Measurements from ENCODE around the gene KMT2E. TPM values are rescaled to one million over a fixed set of nuclear protein-coding genes. Genes with fewer than 3 reads are reported as not detected.
"Not testable (repeated sequence)": the region's sequence is repeated elsewhere in the genome, so short reads cannot be mapped to it uniquely, and the experiment has no call there.

Gene KMT2E
- total RNA-seq, 1 donor from 2014 or later = 75.6 TPM

DNA sequence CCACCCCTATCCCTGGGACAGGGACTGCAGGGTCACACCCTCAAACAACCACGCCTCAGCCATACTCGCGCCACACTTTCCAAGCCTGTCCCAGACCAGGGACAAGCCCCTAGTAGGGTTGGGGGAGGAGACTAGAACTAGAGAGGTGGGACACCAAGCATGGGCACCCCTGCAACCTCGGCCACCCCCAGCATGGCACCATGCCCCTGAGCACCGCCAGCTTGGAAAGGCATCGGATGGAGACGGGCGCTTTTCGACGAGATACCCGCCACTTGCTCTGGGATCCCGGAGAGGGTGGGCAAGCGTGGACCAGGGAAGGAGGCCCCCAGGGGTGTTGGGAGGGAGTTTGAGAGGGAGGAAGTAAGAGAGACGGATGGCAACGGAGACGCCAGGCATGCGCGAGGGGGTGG lies 13.1 kb upstream of the KMT2E start:
- TF ChIP-seq, protein P1, sequence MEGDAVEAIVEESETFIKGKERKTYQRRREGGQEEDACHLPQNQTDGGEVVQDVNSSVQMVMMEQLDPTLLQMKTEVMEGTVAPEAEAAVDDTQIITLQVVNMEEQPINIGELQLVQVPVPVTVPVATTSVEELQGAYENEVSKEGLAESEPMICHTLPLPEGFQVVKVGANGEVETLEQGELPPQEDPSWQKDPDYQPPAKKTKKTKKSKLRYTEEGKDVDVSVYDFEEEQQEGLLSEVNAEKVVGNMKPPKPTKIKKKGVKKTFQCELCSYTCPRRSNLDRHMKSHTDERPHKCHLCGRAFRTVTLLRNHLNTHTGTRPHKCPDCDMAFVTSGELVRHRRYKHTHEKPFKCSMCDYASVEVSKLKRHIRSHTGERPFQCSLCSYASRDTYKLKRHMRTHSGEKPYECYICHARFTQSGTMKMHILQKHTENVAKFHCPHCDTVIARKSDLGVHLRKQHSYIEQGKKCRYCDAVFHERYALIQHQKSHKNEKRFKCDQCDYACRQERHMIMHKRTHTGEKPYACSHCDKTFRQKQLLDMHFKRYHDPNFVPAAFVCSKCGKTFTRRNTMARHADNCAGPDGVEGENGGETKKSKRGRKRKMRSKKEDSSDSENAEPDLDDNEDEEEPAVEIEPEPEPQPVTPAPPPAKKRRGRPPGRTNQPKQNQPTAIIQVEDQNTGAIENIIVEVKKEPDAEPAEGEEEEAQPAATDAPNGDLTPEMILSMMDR (IDR thresholded peaks at IDR 0.05) = no peak
- H3K9me3 Mint-ChIP-seq (ENCODE audit: unreplicated experiment) = no peaks in the 10 kb centered on the region
- H3K4me3 Mint-ChIP-seq (ENCODE audit: unreplicated experiment) = no peak overlapping the region
- peaks cover 79% of the 10 kb centered on the region for H3K4me1 Mint-ChIP-seq (ENCODE audit: unreplicated experiment)
- H3K27me3 Mint-ChIP-seq (ENCODE audit: unreplicated experiment) = no peaks in the 10 kb centered on the region
- no peak for DNase-seq (ENCODE audit: extremely low spot score, unreplicated experiment)
- peaks cover 5% of the 10 kb centered on the region for H3K36me3 Mint-ChIP-seq (ENCODE audit: unreplicated experiment)
- H3K27ac Mint-ChIP-seq (ENCODE audit: unreplicated experiment) = peak overlapping the region; percentile 38

DNA sequence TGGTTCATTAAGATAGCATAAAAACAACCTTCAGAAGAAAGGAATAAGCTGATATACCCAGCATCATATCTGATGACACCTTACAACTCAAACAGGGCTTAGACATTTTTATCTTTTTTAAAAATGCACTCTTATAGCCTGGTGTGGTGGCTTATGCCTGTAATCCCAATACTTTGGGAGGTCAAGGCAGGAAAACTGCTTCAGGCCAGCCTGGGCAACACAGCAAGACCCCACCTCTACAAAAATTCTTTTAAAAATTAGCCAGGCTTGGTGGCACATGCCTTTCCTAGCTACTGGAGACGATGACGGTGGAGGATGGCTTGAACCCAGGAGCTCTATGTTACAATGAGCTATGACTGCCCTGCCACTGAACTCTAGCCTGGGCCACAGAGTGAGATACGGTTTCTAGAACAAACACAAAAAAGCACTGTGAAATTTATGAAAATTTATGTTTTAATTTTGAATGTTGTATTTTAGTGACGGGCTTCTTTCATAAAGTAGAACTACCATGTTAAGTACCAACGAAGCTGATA lies 12.3 kb upstream of the KMT2E start:
- H3K36me3 Mint-ChIP-seq (ENCODE audit: unreplicated experiment) = peaks cover 5% of the 10 kb centered on the region
- H3K9me3 Mint-ChIP-seq (ENCODE audit: unreplicated experiment) = no peaks in the 10 kb centered on the region
- TF ChIP-seq, protein P1 (IDR thresholded peaks at IDR 0.05) = no peak
- no peak for DNase-seq (ENCODE audit: extremely low spot score, unreplicated experiment)
- peaks cover 79% of the 10 kb centered on the region for H3K4me1 Mint-ChIP-seq (ENCODE audit: unreplicated experiment)
- peak overlapping the region; percentile 2 for H3K27ac Mint-ChIP-seq (ENCODE audit: unreplicated experiment)
- no peak overlapping the region for H3K4me3 Mint-ChIP-seq (ENCODE audit: unreplicated experiment)
- H3K27me3 Mint-ChIP-seq (ENCODE audit: unreplicated experiment) = no peaks in the 10 kb centered on the region

DNA sequence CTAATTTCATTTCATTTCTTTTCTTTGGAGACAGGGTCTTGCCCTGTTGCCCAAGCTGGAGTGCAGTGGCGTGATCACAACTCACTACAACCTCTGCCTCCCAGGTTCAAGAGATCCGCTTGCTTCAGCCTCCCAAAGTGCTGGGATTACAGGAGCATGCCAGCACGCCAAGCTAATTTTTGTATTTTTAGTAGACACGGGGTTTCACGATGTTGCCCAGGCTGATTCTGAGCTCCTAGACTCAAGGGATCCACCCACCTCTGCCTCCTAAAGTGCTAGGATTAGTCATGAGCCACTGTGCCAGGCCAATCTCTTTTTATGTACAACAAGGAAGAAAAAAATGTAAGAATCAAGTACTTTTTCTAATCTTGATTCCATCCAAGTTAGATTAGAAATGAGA lies 10.7 kb upstream of the KMT2E start:
- Mint-ChIP-seq H3K27me3 (ENCODE audit: unreplicated experiment) (no peaks in the 10 kb centered on the region), H3K4me3 (ENCODE audit: unreplicated experiment) (peak overlapping the region; percentile 43), H3K4me1 (ENCODE audit: unreplicated experiment) (peaks cover 86% of the 10 kb centered on the region), H3K36me3 (ENCODE audit: unreplicated experiment) (peaks cover 5% of the 10 kb centered on the region), H3K27ac (ENCODE audit: unreplicated experiment) (peak overlapping the region; percentile 84), H3K9me3 (ENCODE audit: unreplicated experiment) (no peaks in the 10 kb centered on the region)
- TF ChIP-seq, protein P1 (IDR thresholded peaks at IDR 0.05) = no peak
- no peak for DNase-seq (ENCODE audit: extremely low spot score, unreplicated experiment)

DNA sequence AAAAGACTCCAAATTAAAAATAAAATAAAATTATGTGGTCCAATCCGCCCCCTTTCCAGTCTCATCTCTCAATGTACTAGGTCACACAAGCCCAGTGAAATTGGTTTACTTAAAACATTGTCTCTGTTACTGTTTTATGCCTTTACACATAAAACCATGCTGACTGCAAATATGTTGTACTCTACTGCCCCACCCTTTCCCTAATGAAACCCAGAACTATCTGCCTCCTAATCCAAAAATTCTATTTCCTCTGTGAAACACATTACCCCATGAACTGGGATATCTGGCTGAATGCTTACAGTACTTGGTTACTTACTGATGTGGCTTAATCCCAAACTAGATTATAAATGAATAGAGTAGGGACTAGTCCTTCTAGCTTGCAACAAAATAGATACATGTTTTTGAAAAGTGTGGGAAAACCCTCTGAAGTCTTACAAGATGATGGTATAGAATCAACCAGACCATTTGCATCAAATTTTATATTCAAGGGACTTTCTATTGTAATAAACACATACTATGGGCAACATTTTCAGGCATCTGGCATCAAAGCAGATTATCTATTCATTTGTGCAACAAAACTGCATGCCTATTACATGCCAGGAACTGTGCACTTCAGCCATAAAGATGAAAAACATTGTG lies 10.0 kb upstream of the KMT2E start:
- Mint-ChIP-seq H3K36me3 (ENCODE audit: unreplicated experiment) (peaks cover 3% of the 10 kb centered on the region), H3K27ac (ENCODE audit: unreplicated experiment) (peak overlapping the region; percentile 84), H3K27me3 (ENCODE audit: unreplicated experiment) (no peaks in the 10 kb centered on the region), H3K4me3 (ENCODE audit: unreplicated experiment) (no peak overlapping the region), H3K9me3 (ENCODE audit: unreplicated experiment) (no peaks in the 10 kb centered on the region), H3K4me1 (ENCODE audit: unreplicated experiment) (peaks cover 87% of the 10 kb centered on the region)
- DNase-seq (ENCODE audit: extremely low spot score, unreplicated experiment) = no peak
- TF ChIP-seq, protein P1 (IDR thresholded peaks at IDR 0.05) = no peak

DNA sequence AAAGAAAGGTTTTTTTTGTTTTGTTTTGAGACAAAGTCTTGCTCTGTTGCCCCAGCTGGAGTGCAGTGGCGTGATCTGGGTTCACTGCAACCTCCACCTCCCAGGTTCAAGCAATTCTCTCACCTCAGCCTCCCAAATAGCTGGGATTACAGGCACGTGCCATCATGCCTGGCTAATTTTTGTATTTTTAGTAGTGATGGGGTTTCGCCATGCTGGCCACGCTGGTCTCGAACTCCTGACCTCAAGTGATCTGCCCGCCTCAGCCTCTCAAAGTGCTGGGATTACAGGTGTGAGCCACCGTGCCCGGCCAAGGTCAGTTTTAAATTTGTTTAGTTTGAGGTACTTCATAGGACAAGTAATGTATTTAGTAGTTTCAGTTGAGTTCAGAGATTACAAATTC lies 9.0 kb upstream of the KMT2E start:
- not testable (repeated sequence) for H3K4me3 Mint-ChIP-seq (ENCODE audit: unreplicated experiment); H3K27me3 Mint-ChIP-seq (ENCODE audit: unreplicated experiment)
- peak overlapping the region; percentile 65 for H3K27ac Mint-ChIP-seq (ENCODE audit: unreplicated experiment)

DNA sequence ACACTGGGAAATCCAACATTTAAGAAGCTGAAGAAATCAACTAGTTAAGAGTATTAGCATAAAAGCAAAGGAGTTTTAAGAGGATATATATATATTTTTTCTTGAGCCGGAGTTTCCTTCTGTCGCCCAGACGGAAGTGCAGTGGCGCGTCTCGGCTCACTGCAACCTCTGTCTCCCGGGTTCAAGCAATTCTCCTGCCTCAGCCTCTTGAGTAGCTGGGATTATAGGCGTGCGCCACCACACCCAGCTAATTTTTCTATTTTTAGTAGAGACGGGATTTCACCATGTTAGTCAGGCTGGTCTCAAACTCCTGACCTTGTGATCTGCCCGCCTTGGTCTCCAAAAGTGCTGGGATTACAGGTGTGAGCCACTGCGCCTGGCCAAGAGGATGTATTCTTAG lies 8.5 kb upstream of the KMT2E start:
- not testable (repeated sequence) for H3K27me3 Mint-ChIP-seq (ENCODE audit: unreplicated experiment); H3K4me3 Mint-ChIP-seq (ENCODE audit: unreplicated experiment); H3K9me3 Mint-ChIP-seq (ENCODE audit: unreplicated experiment); H3K36me3 Mint-ChIP-seq (ENCODE audit: unreplicated experiment); DNase-seq (ENCODE audit: extremely low spot score, unreplicated experiment)
- Mint-ChIP-seq H3K4me1 (ENCODE audit: unreplicated experiment) (peaks cover 87% of the 10 kb centered on the region), H3K27ac (ENCODE audit: unreplicated experiment) (peak overlapping the region; percentile 65)

More for the DNA sequence above, 9.0 kb upstream of the KMT2E start:
- H3K4me1 Mint-ChIP-seq (ENCODE audit: unreplicated experiment) = peaks cover 87% of the 10 kb centered on the region
- DNase-seq (ENCODE audit: extremely low spot score, unreplicated experiment); H3K36me3 Mint-ChIP-seq (ENCODE audit: unreplicated experiment); H3K9me3 Mint-ChIP-seq (ENCODE audit: unreplicated experiment): not testable (repeated sequence)
